ENCODE results near the gene PRRT4. TPM values are rescaled to one million over a fixed set of nuclear protein-coding genes. Genes with fewer than 3 reads are reported as not detected.

PRRT4 gene
- total and polyA plus RNA-seq, 4 donors, result 0.13 to 0.14 TPM; not detected in 2

GRCh38 chr7:128379900-128380479 is 18.5 kb upstream of the PRRT4 start:
- H3K36me3 ChIP-seq (ENCODE audit: control insufficient read depth in 4 of 4, insufficient read depth in 3 of 4, low read depth in 1 of 4, low read length in 3 of 4), result no peaks in the 10 kb centered on the region
- no peak overlapping the region for H3K4me3 ChIP-seq (ENCODE audit: low read depth in 1 of 3, low read length in 3 of 3)
- H3K9me3 ChIP-seq (ENCODE audit: control insufficient read depth in 4 of 4, low read length in 3 of 4), result no peaks in the 10 kb centered on the region
- DNase-seq (ENCODE audit: low spot score), result no peak
- TF ChIP-seq HNF4A (conservative IDR thresholded peaks at IDR 0.05) (no peak), HNF4G (IDR thresholded peaks at IDR 0.05) (no peak)
- TF ChIP-seq, protein P1, sequence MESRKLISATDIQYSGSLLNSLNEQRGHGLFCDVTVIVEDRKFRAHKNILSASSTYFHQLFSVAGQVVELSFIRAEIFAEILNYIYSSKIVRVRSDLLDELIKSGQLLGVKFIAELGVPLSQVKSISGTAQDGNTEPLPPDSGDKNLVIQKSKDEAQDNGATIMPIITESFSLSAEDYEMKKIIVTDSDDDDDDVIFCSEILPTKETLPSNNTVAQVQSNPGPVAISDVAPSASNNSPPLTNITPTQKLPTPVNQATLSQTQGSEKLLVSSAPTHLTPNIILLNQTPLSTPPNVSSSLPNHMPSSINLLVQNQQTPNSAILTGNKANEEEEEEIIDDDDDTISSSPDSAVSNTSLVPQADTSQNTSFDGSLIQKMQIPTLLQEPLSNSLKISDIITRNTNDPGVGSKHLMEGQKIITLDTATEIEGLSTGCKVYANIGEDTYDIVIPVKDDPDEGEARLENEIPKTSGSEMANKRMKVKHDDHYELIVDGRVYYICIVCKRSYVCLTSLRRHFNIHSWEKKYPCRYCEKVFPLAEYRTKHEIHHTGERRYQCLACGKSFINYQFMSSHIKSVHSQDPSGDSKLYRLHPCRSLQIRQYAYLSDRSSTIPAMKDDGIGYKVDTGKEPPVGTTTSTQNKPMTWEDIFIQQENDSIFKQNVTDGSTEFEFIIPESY (IDR thresholded peaks at IDR 0.05), result no peak
- TF ChIP-seq, protein P2, sequence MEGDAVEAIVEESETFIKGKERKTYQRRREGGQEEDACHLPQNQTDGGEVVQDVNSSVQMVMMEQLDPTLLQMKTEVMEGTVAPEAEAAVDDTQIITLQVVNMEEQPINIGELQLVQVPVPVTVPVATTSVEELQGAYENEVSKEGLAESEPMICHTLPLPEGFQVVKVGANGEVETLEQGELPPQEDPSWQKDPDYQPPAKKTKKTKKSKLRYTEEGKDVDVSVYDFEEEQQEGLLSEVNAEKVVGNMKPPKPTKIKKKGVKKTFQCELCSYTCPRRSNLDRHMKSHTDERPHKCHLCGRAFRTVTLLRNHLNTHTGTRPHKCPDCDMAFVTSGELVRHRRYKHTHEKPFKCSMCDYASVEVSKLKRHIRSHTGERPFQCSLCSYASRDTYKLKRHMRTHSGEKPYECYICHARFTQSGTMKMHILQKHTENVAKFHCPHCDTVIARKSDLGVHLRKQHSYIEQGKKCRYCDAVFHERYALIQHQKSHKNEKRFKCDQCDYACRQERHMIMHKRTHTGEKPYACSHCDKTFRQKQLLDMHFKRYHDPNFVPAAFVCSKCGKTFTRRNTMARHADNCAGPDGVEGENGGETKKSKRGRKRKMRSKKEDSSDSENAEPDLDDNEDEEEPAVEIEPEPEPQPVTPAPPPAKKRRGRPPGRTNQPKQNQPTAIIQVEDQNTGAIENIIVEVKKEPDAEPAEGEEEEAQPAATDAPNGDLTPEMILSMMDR (IDR thresholded peaks at IDR 0.05; ENCODE audit: low read depth, low read length, missing input control), result no peak
- H3K4me1 ChIP-seq (ENCODE audit: control insufficient read depth in 4 of 4, insufficient read depth in 4 of 4, low read length in 3 of 4), result no peaks in the 10 kb centered on the region
- H3K27ac ChIP-seq (ENCODE audit: low read depth in 1 of 2, low read length in 2 of 2), result no peak overlapping the region
- no peak overlapping the region for H3K9ac ChIP-seq (ENCODE audit: low read depth in 1 of 2, low read length in 2 of 2)
- 92% methylated on average over 6 of the region's 6 CpGs for WGBS
- no peaks in the 10 kb centered on the region for H3K27me3 ChIP-seq (ENCODE audit: control insufficient read depth in 4 of 4, insufficient read depth in 4 of 4, low read length in 3 of 4)

- 54% methylated on average over 2 of the region's 2 CpGs for WGBS
- no peak overlapping the region for H3K9ac ChIP-seq (ENCODE audit: low read depth in 1 of 2, low read length in 2 of 2)
- DNase-seq (ENCODE audit: low spot score), result no peak
These were observed 17.1 kb upstream of the PRRT4 start for GRCh38 chr7:128378637-128379036.

More at GRCh38 chr7:128378637-128379036, 17.1 kb upstream of the PRRT4 start:
- Histone ChIP-seq H3K9me3 (ENCODE audit: control insufficient read depth in 4 of 4, low read length in 3 of 4) (no peaks in the 10 kb centered on the region), H3K4me3 (ENCODE audit: low read depth in 1 of 3, low read length in 3 of 3) (no peak overlapping the region), H3K4me1 (ENCODE audit: control insufficient read depth in 4 of 4, insufficient read depth in 4 of 4, low read length in 3 of 4) (no peaks in the 10 kb centered on the region), H3K36me3 (ENCODE audit: control insufficient read depth in 4 of 4, insufficient read depth in 3 of 4, low read depth in 1 of 4, low read length in 3 of 4) (no peaks in the 10 kb centered on the region), H3K27me3 (ENCODE audit: control insufficient read depth in 4 of 4, insufficient read depth in 4 of 4, low read length in 3 of 4) (no peaks in the 10 kb centered on the region), H3K27ac (ENCODE audit: low read depth in 1 of 2, low read length in 2 of 2) (no peak overlapping the region)
- TF ChIP-seq FOXA2 (IDR thresholded peaks at IDR 0.05), result no peak
- TF ChIP-seq GABPA (IDR thresholded peaks at IDR 0.05 in 1 of 2, conservative IDR thresholded peaks at IDR 0.05 in 1 of 2), result no peak
- TF ChIP-seq, protein P2 (IDR thresholded peaks at IDR 0.05; ENCODE audit: low read depth, low read length, missing input control), result no peak
- TF ChIP-seq, protein P1 (IDR thresholded peaks at IDR 0.05), result no peak
- no peak for TF ChIP-seq TAF1 (conservative IDR thresholded peaks at IDR 0.05)
- no peak for TF ChIP-seq RXRA (IDR thresholded peaks at IDR 0.05)
- no peak for TF ChIP-seq HNF4G (IDR thresholded peaks at IDR 0.05)
- TF ChIP-seq YY1 (IDR thresholded peaks at IDR 0.05), result no peak
- no peak for TF ChIP-seq JUND (IDR thresholded peaks at IDR 0.05)
- TF ChIP-seq, protein P3, sequence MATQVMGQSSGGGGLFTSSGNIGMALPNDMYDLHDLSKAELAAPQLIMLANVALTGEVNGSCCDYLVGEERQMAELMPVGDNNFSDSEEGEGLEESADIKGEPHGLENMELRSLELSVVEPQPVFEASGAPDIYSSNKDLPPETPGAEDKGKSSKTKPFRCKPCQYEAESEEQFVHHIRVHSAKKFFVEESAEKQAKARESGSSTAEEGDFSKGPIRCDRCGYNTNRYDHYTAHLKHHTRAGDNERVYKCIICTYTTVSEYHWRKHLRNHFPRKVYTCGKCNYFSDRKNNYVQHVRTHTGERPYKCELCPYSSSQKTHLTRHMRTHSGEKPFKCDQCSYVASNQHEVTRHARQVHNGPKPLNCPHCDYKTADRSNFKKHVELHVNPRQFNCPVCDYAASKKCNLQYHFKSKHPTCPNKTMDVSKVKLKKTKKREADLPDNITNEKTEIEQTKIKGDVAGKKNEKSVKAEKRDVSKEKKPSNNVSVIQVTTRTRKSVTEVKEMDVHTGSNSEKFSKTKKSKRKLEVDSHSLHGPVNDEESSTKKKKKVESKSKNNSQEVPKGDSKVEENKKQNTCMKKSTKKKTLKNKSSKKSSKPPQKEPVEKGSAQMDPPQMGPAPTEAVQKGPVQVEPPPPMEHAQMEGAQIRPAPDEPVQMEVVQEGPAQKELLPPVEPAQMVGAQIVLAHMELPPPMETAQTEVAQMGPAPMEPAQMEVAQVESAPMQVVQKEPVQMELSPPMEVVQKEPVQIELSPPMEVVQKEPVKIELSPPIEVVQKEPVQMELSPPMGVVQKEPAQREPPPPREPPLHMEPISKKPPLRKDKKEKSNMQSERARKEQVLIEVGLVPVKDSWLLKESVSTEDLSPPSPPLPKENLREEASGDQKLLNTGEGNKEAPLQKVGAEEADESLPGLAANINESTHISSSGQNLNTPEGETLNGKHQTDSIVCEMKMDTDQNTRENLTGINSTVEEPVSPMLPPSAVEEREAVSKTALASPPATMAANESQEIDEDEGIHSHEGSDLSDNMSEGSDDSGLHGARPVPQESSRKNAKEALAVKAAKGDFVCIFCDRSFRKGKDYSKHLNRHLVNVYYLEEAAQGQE (IDR thresholded peaks at IDR 0.05), result no peak
- no peak for TF ChIP-seq ATF3 (IDR thresholded peaks at IDR 0.05)
- no peak for TF ChIP-seq EGR1 (IDR thresholded peaks at IDR 0.05; ENCODE audit: low read depth in 2 of 2)
- TF ChIP-seq RAD21 (IDR thresholded peaks at IDR 0.05), result no peak
- no peak for TF ChIP-seq NR2F2 (IDR thresholded peaks at IDR 0.05)
- no peak for TF ChIP-seq FOXA1 (IDR thresholded peaks at IDR 0.05)
- no peak for TF ChIP-seq SP1 (IDR thresholded peaks at IDR 0.05)

All from liver (tissue), 9 donors.